ENCODE data around the gene PTPRK.
"Not testable (repeated sequence)": the region's sequence is repeated elsewhere in the genome, so short reads cannot be mapped to it uniquely, and the experiment has no call there.

Gene PTPRK

GRCh38 chr6:128439627-128440026 lies 80.8 kb downstream of the PTPRK start:
- DNase-seq (ENCODE audit: low spot score) = no peak

DNA sequence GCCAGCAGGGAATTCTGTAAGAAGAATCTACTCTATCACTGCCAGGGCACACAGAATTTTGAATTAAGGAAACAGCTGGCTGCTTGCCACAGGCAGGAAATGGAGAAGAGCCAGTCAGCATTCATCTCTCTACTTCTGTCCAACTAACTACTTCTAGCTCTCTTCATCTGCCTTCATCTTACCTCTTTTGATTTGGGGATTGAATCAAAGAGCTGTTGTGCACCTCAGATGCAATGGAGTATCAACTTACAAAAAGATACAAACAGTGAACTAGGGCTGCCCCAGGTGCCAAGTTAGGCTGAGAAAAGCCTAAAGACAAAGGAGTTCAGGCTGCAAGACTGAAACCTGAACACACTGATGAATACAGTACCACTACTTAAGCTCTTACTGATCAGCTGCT lies 82.0 kb downstream of the PTPRK start:
- no peak for DNase-seq (ENCODE audit: low spot score)

GRCh38 chr6:128437685-128438084 lies 82.7 kb downstream of the PTPRK start:
- no peak for DNase-seq (ENCODE audit: low spot score)

GRCh38 chr6:128434752-128435151 lies 85.6 kb downstream of the PTPRK start:
- not testable (repeated sequence) for DNase-seq (ENCODE audit: low spot score)

DNA sequence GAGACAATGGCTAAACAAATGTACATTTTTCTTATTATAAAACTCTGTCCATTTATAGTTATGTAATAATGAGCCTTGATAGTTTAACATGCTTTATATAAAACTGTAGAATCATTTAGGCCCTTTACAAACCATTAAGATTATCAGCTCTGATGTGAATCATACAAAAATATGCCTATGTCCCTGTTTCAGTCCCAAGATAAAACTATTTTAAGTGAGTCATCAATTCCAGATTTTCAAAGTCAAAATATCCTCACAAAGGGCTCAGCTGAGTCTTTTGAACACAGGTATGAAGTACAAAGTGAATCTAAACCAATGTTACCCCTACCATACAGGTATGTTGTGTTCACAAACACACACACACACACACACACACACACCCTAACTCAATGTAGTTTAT lies 88.0 kb downstream of the PTPRK start:
- DNase-seq (ENCODE audit: low spot score) = no peak

GRCh38 chr6:128427139-128427538 lies 93.3 kb downstream of the PTPRK start:
- no peak for DNase-seq (ENCODE audit: low spot score)

- no peak for DNase-seq (ENCODE audit: low spot score)
Measured at GRCh38 chr6:128425856-128426255, 94.5 kb downstream of the PTPRK start.

DNA sequence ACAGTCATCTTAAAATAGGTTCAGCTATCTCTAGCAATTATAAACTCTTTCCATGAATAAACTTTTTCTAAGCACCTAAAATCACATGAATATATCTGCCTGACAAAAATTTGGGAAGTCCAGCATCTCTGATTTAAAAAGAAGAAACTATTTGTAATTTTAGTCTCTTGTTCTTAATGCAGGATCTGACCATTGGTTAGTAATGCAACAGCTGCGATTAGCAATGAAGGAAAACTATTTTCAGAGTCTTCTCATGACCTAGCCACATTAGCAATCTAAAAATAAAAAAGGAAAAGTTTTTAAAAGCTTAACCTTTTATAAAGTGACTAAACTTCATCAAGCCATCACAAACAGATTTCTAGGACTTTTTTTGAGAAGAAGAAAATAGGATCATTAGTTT lies 97.5 kb downstream of the PTPRK start:
- DNase-seq (ENCODE audit: low spot score) = no peak

DNA sequence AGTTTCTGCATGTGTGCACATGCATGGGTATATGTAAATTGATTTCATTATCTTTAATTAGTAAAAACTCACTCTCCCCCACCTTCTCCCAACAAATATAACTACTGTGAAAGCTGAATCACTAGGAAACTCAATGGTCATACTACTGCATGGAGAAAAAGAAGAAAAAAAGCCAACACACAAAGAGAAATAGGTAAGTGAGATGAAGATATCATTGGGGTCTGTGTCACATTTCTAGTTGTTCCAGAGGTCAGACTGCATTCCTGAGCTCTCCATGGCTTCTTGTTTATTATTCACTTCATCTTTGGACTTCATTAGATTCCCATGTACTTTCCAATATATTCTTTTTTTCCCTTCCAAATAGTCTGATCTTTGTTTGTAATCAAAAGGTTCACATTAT lies 98.2 kb downstream of the PTPRK start:
- no peak for DNase-seq (ENCODE audit: low spot score)

DNA sequence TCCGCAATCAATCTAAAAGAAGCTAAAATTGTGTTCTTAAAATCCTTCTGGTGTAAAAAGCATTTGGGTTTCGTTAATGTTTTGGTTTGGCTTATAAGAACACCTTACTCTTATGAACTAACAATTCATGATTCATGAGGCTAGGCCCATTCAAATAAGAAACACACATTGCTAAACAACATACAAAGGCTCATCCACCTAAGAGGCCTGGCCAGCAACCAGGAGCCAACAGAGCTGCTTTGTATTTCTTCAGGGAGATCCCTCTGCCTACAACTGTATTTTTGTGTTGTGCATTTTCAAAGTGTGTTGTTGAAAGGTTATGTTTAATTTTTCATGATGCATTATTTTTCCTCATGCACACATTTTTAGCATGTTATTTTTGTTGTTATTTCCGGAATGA lies 98.6 kb downstream of the PTPRK start:
- no peak for DNase-seq (ENCODE audit: low spot score)

DNA sequence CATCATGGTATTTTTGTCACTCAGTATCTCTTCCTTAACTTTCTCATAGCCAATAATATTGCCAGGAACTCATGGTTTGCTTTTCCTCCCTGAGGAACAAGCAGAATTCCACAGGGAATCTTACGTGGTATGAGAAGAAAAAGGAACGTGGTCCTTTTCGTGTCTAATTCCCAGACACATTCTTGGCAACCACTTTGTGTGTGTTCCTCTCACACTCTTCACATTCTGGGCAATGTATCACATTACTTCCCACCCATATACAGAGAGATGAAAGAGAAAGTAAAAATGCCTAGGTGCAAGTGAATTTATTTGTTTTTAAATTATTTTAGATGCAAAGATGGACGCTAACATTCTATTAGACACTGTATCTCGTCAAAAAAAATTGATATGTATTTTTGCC lies 102.7 kb downstream of the PTPRK start:
- no peak for DNase-seq (ENCODE audit: low spot score)

DNA sequence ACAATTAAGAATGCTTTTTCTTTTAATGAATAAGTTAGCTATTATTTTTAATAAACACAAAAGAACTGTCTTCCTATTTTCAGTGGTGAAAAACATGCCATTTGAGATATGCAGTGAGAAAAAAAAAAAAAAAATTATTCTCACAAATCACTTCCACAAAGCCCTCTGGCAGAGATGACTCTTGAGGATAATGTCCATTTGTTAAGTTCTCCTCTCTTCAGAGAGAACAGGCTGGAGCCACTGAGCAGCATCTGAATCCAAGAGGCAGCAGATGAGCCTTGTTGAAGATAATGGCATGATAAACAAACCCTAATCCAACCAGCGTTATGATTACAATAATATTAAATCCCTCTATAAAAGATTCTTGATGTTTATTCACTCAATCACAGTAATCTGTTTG lies 105.0 kb downstream of the PTPRK start:
- no peak for DNase-seq (ENCODE audit: low spot score)

GRCh38 chr6:128414943-128415342 lies 105.5 kb downstream of the PTPRK start:
- no peak for DNase-seq (ENCODE audit: low spot score)

DNA sequence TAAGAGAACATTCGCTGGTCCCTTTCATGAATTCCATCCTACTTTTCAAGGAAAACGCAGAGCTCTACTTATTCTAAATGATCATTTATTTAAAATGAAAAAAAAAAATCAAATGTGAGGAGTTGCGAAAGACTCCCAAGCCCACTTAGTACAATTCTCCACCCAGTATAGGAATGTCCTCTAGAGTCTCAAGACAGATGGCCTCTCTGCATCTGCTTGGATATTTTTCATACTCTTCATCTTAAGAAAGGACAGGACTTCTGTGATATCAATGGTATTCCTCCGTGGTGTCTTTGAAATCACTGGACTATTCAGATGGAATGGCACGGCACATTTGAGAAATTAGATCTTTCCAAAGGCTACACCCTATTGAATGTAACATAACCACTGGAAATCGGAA lies 107.1 kb downstream of the PTPRK start:
- DNase-seq (ENCODE audit: low spot score) = no peak

DNA sequence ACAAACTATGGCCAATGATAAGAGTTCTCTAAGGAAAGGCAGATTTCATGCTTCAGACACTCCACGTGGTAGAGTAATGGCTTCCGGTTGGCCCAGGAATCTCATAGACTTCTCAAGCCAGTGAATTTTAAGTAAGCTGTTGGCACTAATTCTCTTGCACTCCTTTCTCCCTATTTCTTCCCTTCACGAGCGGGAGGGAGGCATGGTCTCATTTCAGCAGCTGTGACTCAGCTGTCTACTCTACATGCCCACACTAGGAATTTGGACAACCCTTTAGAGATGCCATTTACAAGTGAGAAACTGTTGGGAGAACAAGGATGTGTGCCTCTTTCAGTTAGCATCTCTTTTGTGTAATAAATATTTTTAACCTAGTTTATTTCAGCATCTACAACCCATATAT lies 107.7 kb downstream of the PTPRK start:
- no peak for DNase-seq (ENCODE audit: low spot score)

GRCh38 chr6:128410584-128410983 lies 109.8 kb downstream of the PTPRK start:
- no peak for DNase-seq (ENCODE audit: low spot score)

DNA sequence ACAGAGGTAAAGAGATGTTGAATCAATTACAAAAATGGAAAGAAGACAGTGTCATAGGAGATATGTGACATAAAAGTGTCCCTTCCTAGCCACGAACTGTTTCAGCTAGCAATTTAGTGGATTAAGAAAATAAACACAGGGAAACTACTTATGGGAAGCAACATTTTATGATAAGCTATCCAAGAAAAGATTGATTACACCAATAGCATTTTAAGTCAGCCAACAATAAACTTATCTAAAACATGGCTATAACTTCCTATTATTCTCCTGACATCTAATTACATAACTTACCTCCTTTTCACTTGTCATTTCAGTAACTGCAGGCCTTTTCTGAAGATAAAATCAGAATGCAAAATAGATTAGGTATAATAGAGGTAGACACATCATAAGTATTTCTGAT lies 111.4 kb downstream of the PTPRK start:
- no peak for DNase-seq (ENCODE audit: low spot score)

DNA sequence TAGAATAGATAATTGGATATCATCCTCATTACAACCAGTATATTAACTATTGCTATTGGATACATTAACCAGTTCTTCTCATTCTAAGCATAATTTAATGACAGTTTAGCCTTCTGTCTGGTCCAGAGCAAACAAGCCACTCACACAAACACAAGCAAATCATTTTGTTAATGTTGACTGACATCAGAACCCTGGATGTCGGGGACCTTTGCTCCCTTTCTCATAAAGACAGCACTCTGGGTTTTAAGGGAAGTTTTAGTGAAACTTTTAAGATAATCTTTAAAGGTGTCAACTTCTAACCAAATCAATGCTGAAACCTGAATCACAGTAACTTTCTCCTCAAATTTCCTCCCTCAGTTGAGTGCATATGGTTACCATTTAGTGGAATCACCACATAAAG lies 113.9 kb downstream of the PTPRK start:
- no peak for DNase-seq (ENCODE audit: low spot score)

DNA sequence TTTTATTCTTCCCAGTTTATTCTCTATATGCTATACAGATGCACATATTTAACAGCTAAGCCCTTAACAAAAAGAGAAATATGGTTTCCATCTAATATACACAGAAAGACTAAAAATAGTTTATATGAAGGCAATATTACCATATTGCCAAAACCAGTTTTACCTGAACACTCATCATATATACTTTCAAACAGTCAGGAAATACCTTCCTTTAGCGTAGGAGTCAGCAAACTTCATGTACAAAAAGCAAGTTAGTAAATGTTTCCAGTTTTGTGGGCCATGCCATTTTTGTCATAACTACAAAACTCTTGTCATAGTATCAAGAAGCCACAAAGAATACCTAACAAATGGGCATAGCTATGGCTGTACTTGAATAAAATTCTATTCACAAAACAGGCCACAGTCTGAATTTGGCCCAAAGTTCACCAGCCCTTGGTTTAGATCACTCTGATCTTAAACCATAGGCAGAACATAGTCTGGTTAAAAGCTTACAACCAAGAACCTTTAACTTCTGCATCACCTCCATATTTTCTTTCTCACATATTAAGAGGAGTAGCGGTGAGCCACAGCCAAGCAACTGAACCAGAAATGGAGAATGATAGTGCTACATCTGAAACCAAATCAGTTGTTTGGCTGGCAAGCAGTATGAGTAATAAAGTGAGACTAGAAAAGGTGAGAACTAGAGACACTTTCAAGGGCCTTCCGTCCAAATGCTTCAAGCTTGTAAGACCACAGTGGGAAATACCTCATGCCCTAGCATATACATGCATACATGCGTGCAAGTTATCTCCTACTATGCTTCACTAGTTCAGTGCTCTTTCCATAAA lies 116.6 kb downstream of the PTPRK start:
- no peak for DNase-seq (ENCODE audit: low spot score)

DNA sequence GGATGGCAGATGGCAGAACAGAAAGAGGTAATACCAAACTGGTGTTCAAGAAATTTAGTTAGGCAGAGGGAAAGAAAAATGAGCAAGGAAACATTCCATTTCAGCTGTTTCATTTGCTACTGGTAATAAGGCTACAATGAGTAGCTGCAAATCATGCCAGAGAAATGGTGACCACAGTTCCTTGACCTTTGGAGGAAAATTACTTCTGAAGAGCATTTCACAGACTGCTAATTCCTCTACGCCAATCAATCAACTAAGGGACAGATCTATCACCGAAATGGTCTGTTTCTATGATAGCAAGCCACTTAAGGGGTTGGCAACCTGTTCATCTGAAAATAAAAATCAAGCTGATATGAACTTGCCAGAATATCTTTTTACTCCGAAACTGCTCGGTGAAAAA lies 119.5 kb downstream of the PTPRK start:
- DNase-seq (ENCODE audit: low spot score) = no peak

DNA sequence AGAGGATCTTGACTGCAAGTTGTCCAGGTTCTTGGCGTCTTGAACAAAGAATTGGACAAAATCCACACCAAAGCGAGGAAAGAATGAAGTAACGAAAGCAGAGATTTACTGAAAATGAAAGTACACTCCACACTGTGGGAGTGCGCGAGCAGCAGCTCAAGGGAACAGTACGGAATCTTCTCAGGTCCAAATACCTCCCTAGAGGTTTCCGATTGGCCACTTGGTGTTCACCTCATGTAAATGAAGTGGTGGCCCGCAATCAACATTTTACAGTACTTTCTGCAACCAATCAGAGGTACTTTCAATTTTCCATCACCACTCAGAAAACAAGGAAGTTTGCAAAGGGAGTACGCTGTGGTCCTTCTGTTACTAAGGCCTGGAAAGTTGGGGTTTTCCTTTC lies 122.4 kb downstream of the PTPRK start:
- no peak for DNase-seq (ENCODE audit: low spot score)

GRCh38 chr6:128395596-128395995 lies 124.8 kb downstream of the PTPRK start:
- DNase-seq (ENCODE audit: low spot score) = no peak

DNA sequence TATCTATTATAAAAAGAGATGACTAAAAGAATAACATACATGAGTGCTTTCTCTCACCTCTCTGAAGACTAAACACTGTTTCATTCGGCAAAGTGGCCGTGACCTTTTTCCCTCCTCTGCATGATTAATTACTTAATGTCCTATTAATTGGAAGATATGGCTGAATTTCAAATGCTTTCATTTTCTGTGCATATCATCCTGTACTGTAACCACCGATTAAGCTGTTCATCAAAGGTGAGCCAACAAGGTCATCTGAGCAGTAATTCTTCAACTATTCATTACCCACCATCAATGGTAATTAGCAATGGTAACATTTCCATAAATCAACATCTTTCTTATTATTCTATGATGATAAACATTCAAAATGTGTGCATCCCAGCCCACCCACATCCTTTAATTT lies 125.2 kb downstream of the PTPRK start:
- DNase-seq (ENCODE audit: low spot score) = no peak

DNA sequence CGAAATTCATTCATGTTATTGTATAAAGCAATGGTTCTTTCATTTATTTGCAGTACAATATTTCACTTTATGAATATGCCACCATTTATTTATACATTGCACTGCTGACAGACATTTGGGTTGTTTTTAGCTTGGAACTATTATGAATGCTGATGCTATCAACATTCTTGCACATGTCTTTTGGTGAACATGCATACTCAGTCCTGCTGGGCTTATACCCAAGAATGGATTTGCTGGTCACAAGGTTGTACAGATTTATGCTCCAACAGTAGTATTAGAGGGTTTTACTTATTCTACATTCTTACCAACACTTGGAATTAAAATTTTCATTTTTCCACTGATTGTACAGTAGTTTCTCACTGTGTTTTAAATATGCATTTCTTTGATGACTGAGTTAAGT lies 126.2 kb downstream of the PTPRK start:
- no peak for DNase-seq (ENCODE audit: low spot score)

Data from iPS-NIHi11 (cell line).